GM19099 (cell line): ENCODE measurements around the gene GRXCR2.

Source experiments
- POLR2A ChIP-seq: IDR thresholded peaks from 3 replicates; pipeline ENCODE4 v1.6.1; 2011; ENCODE audit warnings: low read depth; ENCODE audit not compliant: insufficient read length; ENCODE audit errors: extremely low read depth

The GRXCR2 gene

DNA sequence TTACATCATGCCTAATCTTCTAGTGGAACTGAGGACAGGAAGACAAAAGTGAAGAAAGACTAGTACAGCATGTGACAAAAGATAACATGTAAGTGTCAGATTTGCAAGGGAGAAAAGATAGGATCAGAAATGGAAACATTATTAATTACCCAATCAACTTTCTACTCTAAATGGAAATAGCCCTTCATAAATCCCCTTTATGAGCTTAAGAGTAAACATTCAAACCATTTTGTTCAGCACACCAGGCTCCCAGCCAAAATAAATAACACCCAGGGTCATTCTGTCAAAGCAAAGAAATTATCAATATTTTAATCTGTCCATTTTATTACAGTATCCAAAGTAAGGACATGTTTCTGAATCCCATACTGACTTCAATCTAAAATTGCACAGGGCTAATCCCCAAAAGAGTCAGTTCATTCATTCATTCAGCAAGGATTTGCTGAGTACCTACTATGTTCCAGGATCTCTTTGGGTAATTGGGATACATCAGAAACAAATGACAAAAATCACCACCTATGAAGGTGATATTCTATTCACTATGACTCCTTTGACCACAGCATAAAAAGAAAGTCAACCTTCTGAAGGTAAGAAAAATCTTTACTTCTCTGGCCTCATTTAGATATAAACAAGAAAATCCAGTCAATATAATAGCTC lies 43.0 kb downstream of the GRXCR2 start:
- no peak for TF ChIP-seq POLR2A

DNA sequence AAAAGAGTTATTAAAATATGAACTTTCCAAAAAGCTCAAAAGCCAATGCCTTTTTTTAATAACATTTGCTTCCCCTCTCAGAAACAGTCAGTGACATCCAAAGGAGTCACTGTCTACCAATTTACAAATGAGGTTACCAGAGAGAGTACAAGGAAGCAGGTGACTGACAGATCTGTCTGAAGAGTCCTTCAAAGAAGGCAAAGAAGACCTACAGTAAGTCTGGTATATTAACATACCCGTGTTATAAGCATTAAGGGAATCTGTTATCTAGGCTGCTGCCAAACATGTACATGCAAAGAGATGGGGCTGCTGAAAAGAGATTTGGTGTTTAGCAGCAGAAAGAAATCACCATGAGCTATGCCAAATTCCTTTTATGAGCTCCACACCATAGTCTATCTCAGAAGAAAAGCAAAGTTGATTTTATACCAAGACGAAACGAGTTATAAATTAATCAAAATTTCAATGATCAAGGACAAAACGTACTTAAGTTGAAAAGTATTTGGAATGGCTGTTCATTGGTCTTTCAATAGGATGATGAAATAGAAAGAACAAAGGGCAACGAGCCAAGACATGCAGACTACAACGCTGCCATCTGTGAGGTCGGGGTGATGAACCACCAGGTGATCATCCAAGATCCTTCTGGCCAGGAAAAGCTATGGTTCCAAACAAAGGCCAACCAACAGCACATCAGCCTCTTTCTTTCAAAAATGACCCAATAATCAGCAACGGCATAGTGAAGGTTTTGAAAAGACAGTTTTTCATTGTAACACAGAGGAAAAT lies 45.7 kb downstream of the GRXCR2 start:
- TF ChIP-seq POLR2A, result no peak

DNA sequence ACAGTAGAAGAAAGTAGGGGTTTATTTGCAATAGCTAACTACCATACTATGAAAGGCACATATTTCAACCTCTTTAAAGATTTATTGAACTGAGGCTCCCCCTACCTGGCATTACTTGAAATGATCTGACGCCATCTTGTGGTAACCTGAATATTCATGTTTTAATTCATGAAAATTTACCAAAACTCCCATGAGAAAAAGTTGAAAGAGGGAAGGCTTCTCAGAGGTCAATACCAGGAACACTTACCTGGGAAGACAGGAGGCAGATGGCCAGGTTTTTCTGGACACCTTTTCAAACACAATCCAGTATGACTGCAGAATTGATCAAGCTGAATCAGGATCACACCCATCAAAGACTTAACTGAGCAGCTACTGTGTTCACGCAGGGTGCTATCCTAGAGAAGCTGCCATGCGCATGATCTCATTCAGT lies 47.0 kb downstream of the GRXCR2 start:
- no peak for TF ChIP-seq POLR2A

DNA sequence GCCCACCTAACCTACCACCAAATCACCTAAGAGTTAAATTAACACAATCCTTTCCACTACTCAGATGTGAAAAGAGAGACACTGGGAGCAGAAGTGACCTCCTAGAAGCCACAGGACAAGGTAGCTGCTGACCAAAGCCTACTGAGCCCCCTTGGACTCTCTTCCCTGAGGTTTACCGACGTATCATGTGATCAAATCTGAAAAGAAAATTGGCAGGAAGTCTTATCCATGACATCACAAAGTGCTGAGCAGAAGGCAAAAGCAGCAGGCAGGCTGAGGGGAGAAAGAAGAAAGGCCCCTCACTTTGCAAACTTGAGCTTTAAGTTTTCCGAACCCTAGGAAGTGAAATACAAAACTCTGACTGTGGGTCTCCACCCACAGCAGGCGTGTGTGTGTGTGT lies 48.8 kb downstream of the GRXCR2 start:
- TF ChIP-seq POLR2A, result no peak

DNA sequence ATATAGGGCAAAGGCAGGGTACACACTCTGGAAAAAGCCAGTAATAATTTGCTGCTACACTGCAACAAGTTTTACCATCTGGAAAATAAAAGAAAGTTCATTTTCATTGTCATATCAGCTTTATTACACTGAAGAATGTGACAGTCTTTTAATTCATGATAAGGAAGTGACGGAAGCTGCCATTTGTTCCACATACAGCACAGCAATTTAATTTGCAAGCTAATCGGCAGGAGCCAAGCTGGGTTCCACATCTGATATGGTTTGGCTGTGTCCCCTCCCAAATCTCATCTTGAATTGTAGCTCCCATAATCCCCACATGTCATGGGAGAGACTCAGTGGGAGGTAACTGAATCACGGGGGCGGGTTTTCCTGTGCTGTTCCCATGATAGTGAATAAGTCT lies 54.2 kb downstream of the GRXCR2 start:
- TF ChIP-seq POLR2A, result no peak

DNA sequence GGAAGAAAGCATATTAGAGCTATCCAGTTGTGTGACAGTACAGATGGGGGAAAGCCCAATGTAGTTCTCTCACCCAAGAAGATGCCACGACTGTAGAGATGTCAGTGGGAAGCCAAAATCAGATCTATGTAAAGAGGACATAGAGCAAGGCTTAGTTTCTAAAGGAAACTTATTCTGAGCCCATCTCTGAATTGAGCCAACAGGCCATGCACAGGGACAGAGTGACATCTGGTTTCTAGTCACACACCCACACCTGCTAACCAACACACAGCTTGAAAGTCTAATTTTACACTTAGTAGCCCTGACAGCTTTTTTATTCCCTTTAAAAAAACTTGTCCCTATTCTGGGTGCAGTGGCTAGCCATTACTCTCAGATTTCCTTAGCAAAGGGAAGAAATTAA lies 59.9 kb downstream of the GRXCR2 start:
- TF ChIP-seq POLR2A, result no peak

DNA sequence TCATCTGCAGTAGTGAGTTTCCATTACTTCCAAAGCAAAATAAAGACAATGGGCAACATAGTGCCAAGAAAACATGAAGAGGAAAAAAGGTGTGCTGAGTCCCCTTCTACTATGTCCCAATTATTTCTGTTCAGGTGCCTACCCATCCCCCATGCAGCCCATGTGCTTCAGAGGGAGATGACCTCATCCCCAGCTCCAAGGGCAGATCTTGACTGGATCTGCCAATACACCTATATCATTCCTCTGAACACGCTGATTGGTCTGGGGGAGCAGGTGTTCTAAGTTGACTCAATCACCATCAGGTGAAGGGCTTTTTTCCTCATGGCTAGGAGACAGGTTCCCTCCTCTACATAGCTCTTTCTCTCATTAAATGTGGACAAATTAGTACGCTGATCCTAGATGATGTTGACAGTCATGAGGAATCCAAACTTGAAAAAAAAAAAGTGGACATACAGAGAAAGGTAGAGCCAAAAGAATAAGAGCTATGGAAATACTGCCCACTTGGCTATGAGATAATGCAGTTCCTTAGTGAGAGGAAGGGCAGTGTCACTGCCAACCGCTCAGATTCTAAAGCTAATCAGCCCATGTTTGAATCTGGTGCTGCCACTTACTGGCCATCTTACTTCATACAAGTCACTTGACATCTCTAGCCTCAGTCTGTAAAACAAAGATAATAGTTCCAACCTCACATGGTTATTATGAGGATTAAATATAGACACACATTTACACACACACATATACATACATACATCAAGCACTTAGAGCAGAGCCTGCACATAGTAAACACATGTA lies 60.8 kb downstream of the GRXCR2 start:
- no peak for TF ChIP-seq POLR2A
